A549 treated with Hydrocortisone at 1 μM for 4 hours (cell line): ENCODE measurements around the gene P4HTM. TPM values are rescaled to one million over a fixed set of nuclear protein-coding genes. Genes with fewer than 3 reads are reported as not detected.

Experiments used
- total RNA-seq: library from RNA; stranded (reverse); fragments of 200-300 nt; extraction: Qiagen RNA extraction; gene quantifications from 5 replicates; pipeline ENCODE4 v1.2.3, GENCODE V29; 2022

The P4HTM gene, protein sequence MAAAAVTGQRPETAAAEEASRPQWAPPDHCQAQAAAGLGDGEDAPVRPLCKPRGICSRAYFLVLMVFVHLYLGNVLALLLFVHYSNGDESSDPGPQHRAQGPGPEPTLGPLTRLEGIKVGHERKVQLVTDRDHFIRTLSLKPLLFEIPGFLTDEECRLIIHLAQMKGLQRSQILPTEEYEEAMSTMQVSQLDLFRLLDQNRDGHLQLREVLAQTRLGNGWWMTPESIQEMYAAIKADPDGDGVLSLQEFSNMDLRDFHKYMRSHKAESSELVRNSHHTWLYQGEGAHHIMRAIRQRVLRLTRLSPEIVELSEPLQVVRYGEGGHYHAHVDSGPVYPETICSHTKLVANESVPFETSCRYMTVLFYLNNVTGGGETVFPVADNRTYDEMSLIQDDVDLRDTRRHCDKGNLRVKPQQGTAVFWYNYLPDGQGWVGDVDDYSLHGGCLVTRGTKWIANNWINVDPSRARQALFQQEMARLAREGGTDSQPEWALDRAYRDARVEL
- 12.2 to 20.2 TPM (median 17.5 TPM) in 5 replicates for total RNA-seq

DNA sequence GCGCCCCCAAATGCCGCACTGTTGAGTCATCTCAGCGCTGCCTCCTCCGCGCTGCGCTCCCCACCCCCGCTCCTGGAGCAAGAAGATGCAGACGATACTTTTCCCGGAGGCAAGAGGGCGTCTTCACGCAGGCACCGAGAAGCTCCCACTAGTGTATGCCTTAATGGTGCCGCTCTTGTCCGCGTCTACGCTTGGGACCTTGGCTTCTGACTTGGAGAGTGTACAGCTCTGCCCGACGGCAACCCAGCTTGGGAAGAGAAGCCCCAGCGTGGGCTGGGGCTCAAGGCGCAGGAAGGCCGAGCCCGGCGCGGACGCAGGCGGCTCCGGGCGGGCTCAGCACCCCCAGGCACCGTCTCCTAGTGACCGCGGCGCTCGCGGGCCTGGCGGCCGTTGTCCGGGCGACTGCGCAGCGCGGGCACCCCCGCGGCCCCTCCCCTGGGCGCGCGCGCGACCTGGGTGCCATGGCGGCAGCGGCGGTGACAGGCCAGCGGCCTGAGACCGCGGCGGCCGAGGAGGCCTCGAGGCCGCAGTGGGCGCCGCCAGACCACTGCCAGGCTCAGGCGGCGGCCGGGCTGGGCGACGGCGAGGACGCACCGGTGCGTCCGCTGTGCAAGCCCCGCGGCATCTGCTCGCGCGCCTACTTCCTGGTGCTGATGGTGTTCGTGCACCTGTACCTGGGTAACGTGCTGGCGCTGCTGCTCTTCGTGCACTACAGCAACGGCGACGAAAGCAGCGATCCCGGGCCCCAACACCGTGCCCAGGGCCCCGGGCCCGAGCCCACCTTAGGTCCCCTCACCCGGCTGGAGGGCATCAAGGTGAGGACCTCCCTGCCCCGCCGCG is at the start of gene P4HTM:
TSS of gene P4HTM (plus strand) at position 446 of the 840 bp plus-strand sequence. CDS start at position 462, 16 bp downstream.

DNA sequence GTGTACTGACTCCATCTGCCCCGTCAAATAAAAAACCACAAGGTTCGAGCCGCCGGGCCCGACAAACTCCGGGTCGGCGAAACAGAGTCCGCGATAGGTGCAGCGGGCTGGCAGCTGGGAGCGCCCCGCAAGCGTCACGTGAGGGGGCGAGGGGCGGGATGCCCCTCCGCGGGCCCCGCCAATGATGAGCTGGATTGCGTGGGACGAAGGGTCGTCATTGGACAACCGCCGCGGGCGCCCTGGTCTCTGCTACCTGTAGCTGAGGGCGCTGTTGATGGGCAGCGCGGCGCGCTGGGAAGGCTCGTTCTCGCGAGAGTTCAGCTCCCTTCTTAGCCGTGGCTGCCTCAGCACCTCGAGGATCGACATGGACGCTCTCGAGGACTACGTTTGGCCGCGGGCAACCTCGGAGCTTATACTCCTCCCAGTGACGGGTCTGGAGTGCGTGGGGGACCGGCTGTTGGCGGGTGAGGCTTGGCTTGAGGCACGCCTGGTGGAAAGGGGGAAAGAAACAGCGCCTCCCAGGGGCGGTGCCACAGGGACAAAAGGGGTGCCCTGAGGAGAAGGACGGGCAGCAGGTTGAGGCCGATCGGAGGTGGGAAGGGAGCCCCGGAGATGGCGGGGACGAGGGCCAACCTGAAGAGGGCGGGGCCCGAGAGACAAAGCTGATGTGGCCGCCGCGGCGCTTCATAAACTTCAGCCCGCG is 17.2 kb downstream of the P4HTM start, which contains the start of gene WDR6:
TSS of gene WDR6 (plus strand) at position 324 of the 703 bp plus-strand sequence. CDS start at position 365, 41 bp downstream.

DNA sequence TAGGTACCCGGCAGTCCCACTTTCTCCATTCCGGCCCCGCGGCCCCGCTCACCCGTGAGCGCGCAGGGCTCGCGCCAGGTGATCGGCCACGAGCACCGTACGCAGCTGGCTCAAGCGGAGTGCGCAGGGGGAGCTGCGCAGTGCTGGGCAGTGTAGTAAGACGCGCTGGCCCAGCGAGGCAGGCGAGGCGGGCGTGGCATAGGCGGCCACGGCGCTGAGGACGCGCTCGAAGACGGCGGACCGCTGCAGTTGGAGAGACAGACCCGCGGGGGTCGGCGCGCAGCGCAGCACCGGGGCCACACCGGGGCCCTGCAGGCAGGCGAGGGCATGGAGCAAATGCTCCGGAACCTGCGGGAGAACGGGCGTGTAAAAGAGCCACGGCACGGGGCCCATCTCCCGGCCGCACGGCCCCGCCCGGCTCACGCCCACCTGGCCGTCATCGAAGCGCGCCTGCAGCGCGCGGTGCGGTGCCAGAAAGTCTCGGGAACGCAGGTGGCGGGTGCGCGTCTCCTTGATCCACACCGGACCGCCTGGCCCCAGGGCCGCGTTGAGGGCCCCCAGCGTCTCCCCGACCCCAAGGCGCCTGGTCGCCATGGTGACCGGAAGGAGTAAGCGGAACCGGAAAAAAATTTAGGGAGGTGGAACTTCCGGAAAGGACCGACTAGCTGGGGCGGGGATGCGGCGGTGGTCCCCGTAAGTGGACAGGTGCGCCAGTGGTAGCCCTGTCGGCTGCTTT is 28.1 kb downstream of the P4HTM start, which contains the start of gene DALRD3:
TSS of gene DALRD3 (minus strand) at position 610 of the 736 bp plus-strand sequence. CDS start at position 594, 16 bp downstream.

DNA sequence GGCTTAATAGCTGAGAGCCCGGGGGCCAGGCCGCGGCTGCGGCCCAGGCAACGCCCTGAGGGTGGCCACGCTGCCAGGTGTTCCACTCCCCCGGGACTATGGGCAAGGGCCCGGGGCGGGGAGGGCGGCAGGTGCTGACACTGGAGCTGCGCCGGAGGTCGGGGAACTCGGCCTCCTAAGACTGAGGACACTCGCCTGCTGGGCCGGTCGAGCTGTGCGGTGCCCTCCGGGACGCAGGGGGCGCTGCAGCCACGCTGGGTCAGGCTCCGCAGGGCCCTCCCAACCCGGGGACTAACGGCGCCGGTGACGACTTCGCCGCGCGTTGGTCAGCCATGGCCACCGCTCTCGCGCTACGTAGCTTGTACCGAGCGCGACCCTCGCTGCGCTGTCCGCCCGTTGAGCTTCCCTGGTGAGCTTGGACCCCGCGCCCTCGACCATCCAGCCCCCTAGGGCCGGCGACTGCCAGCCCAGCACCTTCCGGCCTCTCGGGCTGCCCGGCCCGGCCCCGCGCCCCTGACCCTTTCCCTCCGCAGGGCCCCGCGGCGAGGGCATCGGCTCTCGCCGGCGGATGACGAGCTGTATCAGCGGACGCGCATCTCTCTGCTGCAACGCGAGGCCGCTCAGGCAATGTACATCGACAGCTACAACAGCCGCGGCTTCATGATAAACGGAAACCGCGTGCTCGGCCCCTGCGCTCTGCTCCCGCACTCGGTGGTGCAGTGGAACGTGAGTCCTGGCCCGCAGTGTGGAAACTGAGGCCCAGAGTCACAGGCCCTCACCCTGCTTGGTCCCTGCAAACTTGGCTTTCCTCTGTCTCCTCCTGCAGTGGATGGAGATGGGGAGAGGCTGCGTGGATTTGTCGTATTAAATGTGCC is 32.0 kb downstream of the P4HTM start, which contains the start of gene NDUFAF3:
TSS of gene NDUFAF3 (plus strand) at position 309 of the 875 bp plus-strand sequence. CDS start at position 333, 24 bp downstream.

DNA sequence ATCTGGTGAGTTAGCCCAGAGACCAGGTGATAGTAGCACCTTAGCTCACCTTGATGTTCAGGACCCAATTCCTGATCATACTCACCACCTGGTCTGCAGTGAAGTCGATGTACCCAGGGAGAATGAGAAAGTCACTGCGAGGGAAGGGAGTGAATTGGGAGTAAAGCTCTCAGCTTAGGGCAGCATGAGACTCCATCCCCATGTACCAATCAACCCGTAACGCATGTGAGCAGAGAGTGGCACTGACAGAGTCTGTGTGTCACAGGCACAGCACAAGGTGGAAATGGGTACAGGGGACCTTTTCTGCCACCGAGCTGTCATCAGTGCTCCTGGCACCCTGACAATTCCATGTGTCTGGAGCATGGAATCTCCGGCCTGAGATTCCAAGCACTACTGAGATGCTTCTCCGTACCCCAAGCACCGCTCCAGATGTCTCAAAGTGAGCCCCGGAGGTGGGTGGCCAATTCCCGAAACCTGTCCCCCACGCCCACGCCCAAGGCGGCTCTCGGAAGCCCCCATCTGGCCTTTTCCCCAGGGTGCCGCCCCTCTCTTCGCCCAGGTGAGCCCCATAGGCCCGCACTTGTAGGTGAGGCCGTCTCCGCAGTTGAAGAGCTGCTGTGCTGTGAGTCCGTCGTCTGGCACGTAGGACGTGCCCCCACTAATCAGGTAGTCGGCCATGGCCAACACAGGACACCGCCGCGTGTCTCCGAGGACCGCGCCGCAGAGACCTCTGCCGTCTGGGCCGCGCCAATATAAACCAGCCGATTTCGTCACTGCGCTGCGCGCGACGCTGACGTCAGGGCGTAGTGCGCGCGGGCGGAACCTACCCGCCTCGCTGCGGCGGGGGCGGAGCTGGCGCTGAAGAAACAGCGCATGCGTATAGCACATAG is 38.9 kb downstream of the P4HTM start, which contains the start of gene IMPDH2:
TSS of gene IMPDH2 (minus strand) at position 726 of the 890 bp plus-strand sequence. CDS start at position 678, 48 bp downstream.

Other genes with a start within 250 kb of the P4HTM start
- 15.6 to 21.7 TPM (median 19.1 TPM) in 5 replicates for gene PRKAR2A, start 142.4 kb upstream of the P4HTM start, total RNA-seq
- gene SLC25A20, start 91.4 kb upstream of the P4HTM start, total RNA-seq, result 10.3 to 12.0 TPM (median 11.3 TPM) in 5 replicates
- gene ARIH2, start 71.4 kb upstream of the P4HTM start, total RNA-seq, result 52.5 to 66.6 TPM (median 58.1 TPM) in 5 replicates
- 65.0 to 73.0 TPM (median 69.3 TPM) in 5 replicates for gene WDR6, start 17.1 kb downstream of the P4HTM start, total RNA-seq
- gene DALRD3, start 28.3 kb downstream of the P4HTM start, total RNA-seq, result 20.3 to 25.8 TPM (median 24.4 TPM) in 5 replicates
- gene NDUFAF3, start 31.9 kb downstream of the P4HTM start, total RNA-seq, result 49.6 to 89.0 TPM (median 87.8 TPM) in 5 replicates
- 147 to 182 TPM (median 153 TPM) in 5 replicates for gene IMPDH2, start 39.2 kb downstream of the P4HTM start, total RNA-seq
- 35.1 to 42.1 TPM (median 35.9 TPM) in 5 replicates for gene QRICH1, start 103.8 kb downstream of the P4HTM start, total RNA-seq
- 121 to 163 TPM (median 145 TPM) in 5 replicates for gene QARS1, start 114.5 kb downstream of the P4HTM start, total RNA-seq
- gene USP19, start 130.6 kb downstream of the P4HTM start, total RNA-seq, result 20.0 to 23.6 TPM (median 21.9 TPM) in 5 replicates
- 92.5 to 109 TPM (median 101 TPM) in 5 replicates for gene LAMB2, start 142.8 kb downstream of the P4HTM start, total RNA-seq
- 11.6 to 15.2 TPM (median 14.6 TPM) in 5 replicates for gene CCDC71, start 176.1 kb downstream of the P4HTM start, total RNA-seq
- gene KLHDC8B, start 181.4 kb downstream of the P4HTM start, total RNA-seq, result 3.2 to 6.7 TPM (median 5.4 TPM) in 5 replicates